Measurements from ENCODE around the gene SETDB2.

SETDB2 gene, protein sequence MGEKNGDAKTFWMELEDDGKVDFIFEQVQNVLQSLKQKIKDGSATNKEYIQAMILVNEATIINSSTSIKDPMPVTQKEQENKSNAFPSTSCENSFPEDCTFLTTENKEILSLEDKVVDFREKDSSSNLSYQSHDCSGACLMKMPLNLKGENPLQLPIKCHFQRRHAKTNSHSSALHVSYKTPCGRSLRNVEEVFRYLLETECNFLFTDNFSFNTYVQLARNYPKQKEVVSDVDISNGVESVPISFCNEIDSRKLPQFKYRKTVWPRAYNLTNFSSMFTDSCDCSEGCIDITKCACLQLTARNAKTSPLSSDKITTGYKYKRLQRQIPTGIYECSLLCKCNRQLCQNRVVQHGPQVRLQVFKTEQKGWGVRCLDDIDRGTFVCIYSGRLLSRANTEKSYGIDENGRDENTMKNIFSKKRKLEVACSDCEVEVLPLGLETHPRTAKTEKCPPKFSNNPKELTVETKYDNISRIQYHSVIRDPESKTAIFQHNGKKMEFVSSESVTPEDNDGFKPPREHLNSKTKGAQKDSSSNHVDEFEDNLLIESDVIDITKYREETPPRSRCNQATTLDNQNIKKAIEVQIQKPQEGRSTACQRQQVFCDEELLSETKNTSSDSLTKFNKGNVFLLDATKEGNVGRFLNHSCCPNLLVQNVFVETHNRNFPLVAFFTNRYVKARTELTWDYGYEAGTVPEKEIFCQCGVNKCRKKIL

GRCh38 chr13:49443704-49444523, at the start of gene SETDB2, which contains the start of gene CAB39L:
SETDB2 (plus strand) TSS chr13:49444274; CDS start chr13:49451894, 7,620 bp downstream.
CAB39L (minus strand) TSS chr13:49444064; CDS start chr13:49382910, 61,154 bp downstream.
- peaks cover 77% of the 10 kb centered on the region for H3K4me1 ChIP-seq (ENCODE audit: control insufficient read depth, low read length)
- H3K4me3 ChIP-seq (ENCODE audit: low read length), result peak within 1 kb of the TSS; percentile 89
- TF ChIP-seq, protein P1, sequence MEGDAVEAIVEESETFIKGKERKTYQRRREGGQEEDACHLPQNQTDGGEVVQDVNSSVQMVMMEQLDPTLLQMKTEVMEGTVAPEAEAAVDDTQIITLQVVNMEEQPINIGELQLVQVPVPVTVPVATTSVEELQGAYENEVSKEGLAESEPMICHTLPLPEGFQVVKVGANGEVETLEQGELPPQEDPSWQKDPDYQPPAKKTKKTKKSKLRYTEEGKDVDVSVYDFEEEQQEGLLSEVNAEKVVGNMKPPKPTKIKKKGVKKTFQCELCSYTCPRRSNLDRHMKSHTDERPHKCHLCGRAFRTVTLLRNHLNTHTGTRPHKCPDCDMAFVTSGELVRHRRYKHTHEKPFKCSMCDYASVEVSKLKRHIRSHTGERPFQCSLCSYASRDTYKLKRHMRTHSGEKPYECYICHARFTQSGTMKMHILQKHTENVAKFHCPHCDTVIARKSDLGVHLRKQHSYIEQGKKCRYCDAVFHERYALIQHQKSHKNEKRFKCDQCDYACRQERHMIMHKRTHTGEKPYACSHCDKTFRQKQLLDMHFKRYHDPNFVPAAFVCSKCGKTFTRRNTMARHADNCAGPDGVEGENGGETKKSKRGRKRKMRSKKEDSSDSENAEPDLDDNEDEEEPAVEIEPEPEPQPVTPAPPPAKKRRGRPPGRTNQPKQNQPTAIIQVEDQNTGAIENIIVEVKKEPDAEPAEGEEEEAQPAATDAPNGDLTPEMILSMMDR (IDR thresholded peaks at IDR 0.05; ENCODE audit: low read depth, low read length, poor library complexity, severe bottlenecking), result peak; percentile 52
- no peak for TF ChIP-seq EZH2phosphoT487 (IDR thresholded peaks at IDR 0.05; ENCODE audit: borderline replicate concordance, low read length)

DNA sequence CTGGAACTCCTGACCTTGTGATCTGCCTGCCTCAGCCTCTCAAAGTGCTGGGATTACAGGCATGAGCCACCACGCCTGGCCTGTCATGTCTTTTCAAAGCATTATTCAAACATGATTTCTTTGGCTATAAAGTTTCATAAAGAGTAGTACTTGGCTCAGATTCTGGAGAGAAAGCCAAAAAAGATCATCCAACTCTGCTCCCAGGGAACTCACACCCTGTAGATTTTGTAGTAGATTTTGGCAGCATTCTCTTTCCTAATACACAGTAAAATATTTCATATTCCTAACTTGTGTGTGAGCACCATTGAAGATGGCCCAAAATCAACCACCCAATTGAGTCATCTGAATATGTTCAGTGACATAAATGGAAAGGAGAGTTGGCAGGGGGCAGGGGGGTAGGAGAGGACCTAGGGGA, 48.6 kb upstream of the SETDB2 start:
- H4K20me1 ChIP-seq (ENCODE audit: control insufficient read depth, insufficient read depth, low read depth, low read length), result no peaks in the 10 kb centered on the region
- no peak overlapping the region for H3K27ac ChIP-seq (ENCODE audit: low read depth, low read length)
- H3K9me3 ChIP-seq (ENCODE audit: control insufficient read depth, insufficient read depth, low read length), result no peaks in the 10 kb centered on the region
- H3K27me3 ChIP-seq (ENCODE audit: control insufficient read depth, low read length), result no peaks in the 10 kb centered on the region
- H3K4me3 ChIP-seq (ENCODE audit: low read length), result no peak overlapping the region
- H3K4me2 ChIP-seq (ENCODE audit: low read length), result no peak overlapping the region
- H3K36me3 ChIP-seq (ENCODE audit: control insufficient read depth, low read length), result no peaks in the 10 kb centered on the region
- no peaks in the 10 kb centered on the region for H3F3A ChIP-seq (ENCODE audit: control insufficient read depth, insufficient read depth)
- TF ChIP-seq, protein P1 (IDR thresholded peaks at IDR 0.05; ENCODE audit: low read depth, low read length, poor library complexity, severe bottlenecking), result no peak
- no peak for TF ChIP-seq EZH2phosphoT487 (IDR thresholded peaks at IDR 0.05; ENCODE audit: borderline replicate concordance, low read length)
- H3K79me2 ChIP-seq (ENCODE audit: control insufficient read depth, low read length), result peaks cover 24% of the 10 kb centered on the region
- H3K9me2 ChIP-seq (replicated peaks; ENCODE audit: control insufficient read depth, low read length), result no peaks in the 10 kb centered on the region
- H3K4me1 ChIP-seq (ENCODE audit: control insufficient read depth, low read length), result peaks cover 11% of the 10 kb centered on the region

More at GRCh38 chr13:49443704-49444523, at the start of gene SETDB2, which contains the start of gene CAB39L:
- H3K36me3 ChIP-seq (ENCODE audit: control insufficient read depth, low read length), result peaks cover 42% of the 10 kb centered on the region
- H3K9me3 ChIP-seq (ENCODE audit: control insufficient read depth, insufficient read depth, low read length), result no peaks in the 10 kb centered on the region; the same call in 1 of the 2 replicates
- H4K20me1 ChIP-seq (ENCODE audit: control insufficient read depth, insufficient read depth, low read depth, low read length), result no peaks in the 10 kb centered on the region
- H3K4me2 ChIP-seq (ENCODE audit: low read length), result peak within 1 kb of the TSS; percentile 95
- peaks cover 58% of the 10 kb centered on the region for H3K79me2 ChIP-seq (ENCODE audit: control insufficient read depth, low read length)
- peaks cover 16% of the 10 kb centered on the region for H3F3A ChIP-seq (ENCODE audit: control insufficient read depth, insufficient read depth)
- no peaks in the 10 kb centered on the region for H3K9me2 ChIP-seq (replicated peaks; ENCODE audit: control insufficient read depth, low read length)
- H3K27ac ChIP-seq (ENCODE audit: low read depth, low read length), result peak within 1 kb of the TSS; percentile 94
- no peaks in the 10 kb centered on the region for H3K27me3 ChIP-seq (ENCODE audit: control insufficient read depth, low read length)

- Histone ChIP-seq H3K9me2 (replicated peaks; ENCODE audit: control insufficient read depth, low read length) (no peaks in the 10 kb centered on the region), H3K9me3 (ENCODE audit: control insufficient read depth, insufficient read depth, low read length) (no peaks in the 10 kb centered on the region), H3K27me3 (ENCODE audit: control insufficient read depth, low read length) (no peaks in the 10 kb centered on the region), H4K20me1 (ENCODE audit: control insufficient read depth, insufficient read depth, low read depth, low read length) (no peaks in the 10 kb centered on the region), H3K4me1 (ENCODE audit: control insufficient read depth, low read length) (peaks cover 11% of the 10 kb centered on the region), H3K36me3 (ENCODE audit: control insufficient read depth, low read length) (no peaks in the 10 kb centered on the region), H3K27ac (ENCODE audit: low read depth, low read length) (no peak overlapping the region), H3F3A (ENCODE audit: control insufficient read depth, insufficient read depth) (no peaks in the 10 kb centered on the region), H3K4me2 (ENCODE audit: low read length) (no peak overlapping the region), H3K4me3 (ENCODE audit: low read length) (no peak overlapping the region), H3K79me2 (ENCODE audit: control insufficient read depth, low read length) (peaks cover 28% of the 10 kb centered on the region)
- TF ChIP-seq, protein P1 (IDR thresholded peaks at IDR 0.05; ENCODE audit: low read depth, low read length, poor library complexity, severe bottlenecking), result no peak
- TF ChIP-seq EZH2phosphoT487 (IDR thresholded peaks at IDR 0.05; ENCODE audit: borderline replicate concordance, low read length), result no peak
Measured at GRCh38 chr13:49395878-49396380, 48.1 kb upstream of the SETDB2 start.

All from DOHH2 (cell line).